Measurements from ENCODE around the gene SIDT2.

DNA sequence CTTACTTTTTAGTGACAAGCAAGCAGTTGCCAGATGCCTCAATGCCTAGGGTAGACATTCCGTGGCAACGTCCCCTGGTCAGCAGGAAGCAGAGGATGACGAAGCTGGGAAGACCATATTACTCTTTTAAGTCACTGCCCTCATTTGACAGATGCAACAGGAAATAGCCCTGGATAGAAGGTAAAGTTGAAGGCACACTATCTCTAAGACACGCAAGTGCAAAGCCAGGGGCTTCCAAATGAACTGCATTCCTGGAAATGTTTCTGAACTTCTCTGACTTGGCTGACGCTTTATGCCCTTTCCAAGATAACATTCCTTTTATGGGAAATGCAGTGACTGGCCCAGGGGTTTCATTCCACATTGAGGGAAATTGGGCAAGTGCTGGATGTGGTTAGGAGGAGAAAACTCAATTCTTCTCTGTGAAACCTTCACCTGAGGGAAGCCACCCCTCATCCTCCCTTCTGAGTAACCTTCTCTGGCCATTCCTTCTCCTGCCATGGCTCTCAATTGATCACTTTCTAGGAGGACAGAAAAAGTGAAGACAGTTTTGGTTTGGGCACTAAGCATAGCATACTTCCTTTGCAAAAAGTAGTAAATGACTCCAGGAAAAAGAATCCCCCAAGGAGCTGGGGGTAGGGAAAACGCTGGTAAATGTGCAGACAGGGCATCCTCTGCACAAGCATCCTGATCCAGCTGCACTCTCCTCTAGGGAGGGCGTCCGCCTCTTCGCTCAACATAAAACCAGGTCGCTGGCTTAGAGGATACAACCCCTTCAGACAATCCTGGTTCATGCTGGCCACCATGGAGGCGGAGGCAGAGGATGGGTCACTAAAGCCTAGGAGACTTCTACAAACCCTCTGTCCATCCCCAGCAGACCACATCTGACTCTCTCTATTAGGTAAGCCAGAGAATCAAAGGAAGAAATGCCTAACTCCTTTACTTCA is 38.9 kb downstream of the SIDT2 start:
- TF ChIP-seq, protein P1, sequence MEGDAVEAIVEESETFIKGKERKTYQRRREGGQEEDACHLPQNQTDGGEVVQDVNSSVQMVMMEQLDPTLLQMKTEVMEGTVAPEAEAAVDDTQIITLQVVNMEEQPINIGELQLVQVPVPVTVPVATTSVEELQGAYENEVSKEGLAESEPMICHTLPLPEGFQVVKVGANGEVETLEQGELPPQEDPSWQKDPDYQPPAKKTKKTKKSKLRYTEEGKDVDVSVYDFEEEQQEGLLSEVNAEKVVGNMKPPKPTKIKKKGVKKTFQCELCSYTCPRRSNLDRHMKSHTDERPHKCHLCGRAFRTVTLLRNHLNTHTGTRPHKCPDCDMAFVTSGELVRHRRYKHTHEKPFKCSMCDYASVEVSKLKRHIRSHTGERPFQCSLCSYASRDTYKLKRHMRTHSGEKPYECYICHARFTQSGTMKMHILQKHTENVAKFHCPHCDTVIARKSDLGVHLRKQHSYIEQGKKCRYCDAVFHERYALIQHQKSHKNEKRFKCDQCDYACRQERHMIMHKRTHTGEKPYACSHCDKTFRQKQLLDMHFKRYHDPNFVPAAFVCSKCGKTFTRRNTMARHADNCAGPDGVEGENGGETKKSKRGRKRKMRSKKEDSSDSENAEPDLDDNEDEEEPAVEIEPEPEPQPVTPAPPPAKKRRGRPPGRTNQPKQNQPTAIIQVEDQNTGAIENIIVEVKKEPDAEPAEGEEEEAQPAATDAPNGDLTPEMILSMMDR (IDR thresholded peaks at IDR 0.05; ENCODE audit: low read depth, low read length): no peak
- no peak for TF ChIP-seq POLR2A (IDR thresholded peaks at IDR 0.05; ENCODE audit: extremely low read depth, insufficient read length)
